Osteoblast (primary cell): ENCODE data around the gene MAPKAP1. TPM values are rescaled to one million over a fixed set of nuclear protein-coding genes. Genes with fewer than 3 reads are reported as not detected.

Source experiments
- DNase-seq: peaks from one replicate; pipeline ENCODE4 v3.0.0; 2011; ENCODE audit warnings: low spot score, mixed read lengths; ENCODE audit not compliant: insufficient read length; ENCODE audit errors: missing footprints
- H2AFZ ChIP-seq: 2 replicates; pipeline ENCODE4 v1.6.0; 2011; ENCODE audit warnings: mild to moderate bottlenecking, low read length
- H3K27ac ChIP-seq: 2 replicates; pipeline ENCODE4 v1.5.1; 2011; ENCODE audit warnings: mild to moderate bottlenecking, low read depth, low read length, moderate library complexity
- H3K27me3 ChIP-seq: 2 replicates; pipeline ENCODE4 v1.6.0; 2012; ENCODE audit warnings: mild to moderate bottlenecking, control low read depth, inconsistent platforms, low read length, moderate library complexity; ENCODE audit not compliant: insufficient read depth
- H3K36me3 ChIP-seq: 2 replicates; pipeline ENCODE4 v1.5.1; 2011; ENCODE audit warnings: mild to moderate bottlenecking, low read length, control low read depth, moderate library complexity; ENCODE audit not compliant: insufficient read depth
- H3K4me1 ChIP-seq: 2 replicates; pipeline ENCODE4 v1.5.1; 2011; ENCODE audit warnings: mild to moderate bottlenecking, low read length, control low read depth, moderate library complexity; ENCODE audit not compliant: insufficient read depth
- H3K4me2 ChIP-seq: 2 replicates; pipeline ENCODE4 v1.6.0; 2011; ENCODE audit warnings: mild to moderate bottlenecking, low read length; ENCODE audit not compliant: insufficient read depth
- H3K4me3 ChIP-seq: fragments of 200-600 bp; sonication (generic); 3 replicates; pipeline ENCODE4 v1.5.1; 2012; ENCODE audit warnings: mild to moderate bottlenecking, low read length, inconsistent platforms; ENCODE audit not compliant: insufficient read depth
- H3K79me2 ChIP-seq: 2 replicates; pipeline ENCODE4 v1.6.0; 2012; ENCODE audit warnings: mild to moderate bottlenecking, low read length, control low read depth, inconsistent platforms; ENCODE audit not compliant: insufficient read depth
- H3K9me3 ChIP-seq: 2 replicates; pipeline ENCODE4 v1.5.1; 2011; ENCODE audit warnings: low read depth, low read length, control low read depth
- H4K20me1 ChIP-seq: 2 replicates; pipeline ENCODE4 v1.6.0; 2012; ENCODE audit warnings: mild to moderate bottlenecking, low read length, control low read depth; ENCODE audit not compliant: insufficient read depth
- CTCF ChIP-seq: IDR thresholded peaks from 2 replicates; pipeline ENCODE4 v1.5.1; 2011; ENCODE audit warnings: mild to moderate bottlenecking, low read depth, low read length, moderate library complexity; ENCODE audit errors: extremely low read depth
- total RNA-seq: library from RNA; depleted of rRNA; stranded (reverse); fragments of >200 nt; gene quantifications from 2 replicates; pipeline ENCODE4 v1.2.3, GENCODE V29; 2012

MAPKAP1 gene
- total RNA-seq, 1 donor = 72.4 TPM

GRCh38 chr9:125442452-125442851, 264.6 kb downstream of the MAPKAP1 start:
- TF ChIP-seq CTCF = no peak
- Histone ChIP-seq H3K79me2 (no peaks in the 10 kb centered on the region), H3K9me3 (no peaks in the 10 kb centered on the region), H3K4me3 (no peak overlapping the region), H2AFZ (no peak overlapping the region), H3K27ac (no peak overlapping the region), H3K27me3 (no peaks in the 10 kb centered on the region), H3K36me3 (peaks cover 24% of the 10 kb centered on the region), H3K4me1 (no peaks in the 10 kb centered on the region), H4K20me1 (no peaks in the 10 kb centered on the region), H3K4me2 (no peak overlapping the region)
- DNase-seq = peak; percentile 82

GRCh38 chr9:125440411-125440810, 266.6 kb downstream of the MAPKAP1 start:
- Histone ChIP-seq H3K9me3 (no peaks in the 10 kb centered on the region), H3K27ac (no peak overlapping the region), H3K4me3 (no peak overlapping the region), H3K79me2 (no peaks in the 10 kb centered on the region), H2AFZ (no peak overlapping the region), H3K36me3 (peaks cover 24% of the 10 kb centered on the region), H3K4me1 (no peaks in the 10 kb centered on the region), H3K4me2 (no peak overlapping the region), H4K20me1 (no peaks in the 10 kb centered on the region), H3K27me3 (no peaks in the 10 kb centered on the region)
- peak; percentile 65 for DNase-seq
- TF ChIP-seq CTCF = no peak

GRCh38 chr9:125439434-125440272, 267.4 kb downstream of the MAPKAP1 start:
- Histone ChIP-seq H3K27ac (no peak overlapping the region), H3K4me1 (no peaks in the 10 kb centered on the region), H3K27me3 (no peaks in the 10 kb centered on the region), H3K4me2 (no peak overlapping the region), H4K20me1 (no peaks in the 10 kb centered on the region), H2AFZ (no peak overlapping the region), H3K36me3 (peaks cover 23% of the 10 kb centered on the region), H3K9me3 (no peaks in the 10 kb centered on the region), H3K79me2 (no peaks in the 10 kb centered on the region), H3K4me3 (no peak overlapping the region)
- peak; percentile 50 for DNase-seq
- no peak for TF ChIP-seq CTCF

GRCh38 chr9:125438506-125439433, 268.2 kb downstream of the MAPKAP1 start:
- Histone ChIP-seq H3K4me1 (no peaks in the 10 kb centered on the region), H3K36me3 (peaks cover 14% of the 10 kb centered on the region), H3K4me2 (no peak overlapping the region), H3K27ac (no peak overlapping the region), H4K20me1 (no peaks in the 10 kb centered on the region), H2AFZ (no peak overlapping the region), H3K27me3 (no peaks in the 10 kb centered on the region), H3K9me3 (no peaks in the 10 kb centered on the region), H3K4me3 (no peak overlapping the region), H3K79me2 (no peaks in the 10 kb centered on the region)
- no peak for TF ChIP-seq CTCF
- DNase-seq = peak; percentile 51
